Fibroblast of pulmonary artery (primary cell): Measurements from ENCODE around the gene MADCAM1.

Source experiments
- DNase-seq: peaks from one replicate; pipeline ENCODE4 v3.0.0-alpha.2; 2010; ENCODE audit warnings: low read depth
- H3K4me3 ChIP-seq: replicated peaks from 2 replicates; pipeline ENCODE4 v1.5.1; 2011; ENCODE audit warnings: low read depth, mild to moderate bottlenecking, control low read depth, low read length, moderate library complexity
- CTCF ChIP-seq: IDR thresholded peaks from 2 replicates; pipeline ENCODE4 v1.5.1; 2011; ENCODE audit warnings: mild to moderate bottlenecking, control low read depth, low read length, inconsistent platforms; ENCODE audit errors: missing control alignments

The MADCAM1 gene

GRCh38 chr19:543910-544608 is 47.8 kb downstream of the MADCAM1 start, which contains the start of gene GZMM:
GZMM (plus strand) TSS chr19:544053; CDS start chr19:544072, 19 bp downstream.
- TF ChIP-seq CTCF: no peak
- H3K4me3 ChIP-seq: no peak within 1 kb of the TSS
- DNase-seq: no peak

GRCh38 chr19:547117-547516 is 50.8 kb downstream of the MADCAM1 start:
- TF ChIP-seq CTCF: no peak
- no peak for DNase-seq
- no peak overlapping the region for H3K4me3 ChIP-seq

GRCh38 chr19:547836-548720 is 51.8 kb downstream of the MADCAM1 start:
- no peak overlapping the region for H3K4me3 ChIP-seq
- DNase-seq: no peak
- no peak for TF ChIP-seq CTCF

GRCh38 chr19:548886-549830 is 52.9 kb downstream of the MADCAM1 start:
- H3K4me3 ChIP-seq: no peak overlapping the region
- TF ChIP-seq CTCF: no peak
- no peak for DNase-seq

- DNase-seq: no peak
- no peak overlapping the region for H3K4me3 ChIP-seq
- TF ChIP-seq CTCF: no peak
Measured at GRCh38 chr19:554817-555216, 58.5 kb downstream of the MADCAM1 start.
